HFF-Myc (cell line): ENCODE data around the gene OPCML.

ENCODE experiments used
- DNase-seq: peaks from one replicate; pipeline ENCODE4 v3.0.0-alpha.2; 2011; ENCODE audit warnings: low read depth; ENCODE audit errors: extremely low read depth
- H3K4me3 ChIP-seq: replicated peaks from 2 replicates; pipeline ENCODE4 v1.5.1; 2011; ENCODE audit warnings: low read depth, mild to moderate bottlenecking, control low read depth, low read length
- TF ChIP-seq, protein P1 (sequence below): IDR thresholded peaks from 2 replicates; pipeline ENCODE4 v1.5.1; 2012; ENCODE audit warnings: mild to moderate bottlenecking, low read depth, low read length, control low read depth; ENCODE audit errors: missing control alignments

Gene OPCML

DNA sequence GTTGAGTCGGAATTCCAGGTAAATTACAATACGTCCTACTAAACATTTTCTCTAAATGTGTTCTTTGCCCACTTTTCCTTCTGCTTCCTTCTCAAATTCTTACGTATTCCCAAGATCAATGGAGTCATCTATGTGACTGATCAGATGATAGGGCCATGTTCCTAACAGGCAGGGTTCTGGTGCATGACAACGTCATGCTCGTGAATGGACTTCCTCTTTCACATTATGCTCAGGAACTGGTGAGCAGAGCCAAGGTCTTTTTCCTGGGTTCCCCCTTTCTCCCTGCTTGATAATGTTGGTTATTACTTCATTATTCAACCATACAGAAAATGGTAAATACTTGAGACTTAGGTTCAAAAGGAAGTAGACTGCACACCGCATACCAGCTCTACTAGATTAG is 789.4 kb downstream of the OPCML start:
- H3K4me3 ChIP-seq: no peak overlapping the region
- TF ChIP-seq, protein P1, sequence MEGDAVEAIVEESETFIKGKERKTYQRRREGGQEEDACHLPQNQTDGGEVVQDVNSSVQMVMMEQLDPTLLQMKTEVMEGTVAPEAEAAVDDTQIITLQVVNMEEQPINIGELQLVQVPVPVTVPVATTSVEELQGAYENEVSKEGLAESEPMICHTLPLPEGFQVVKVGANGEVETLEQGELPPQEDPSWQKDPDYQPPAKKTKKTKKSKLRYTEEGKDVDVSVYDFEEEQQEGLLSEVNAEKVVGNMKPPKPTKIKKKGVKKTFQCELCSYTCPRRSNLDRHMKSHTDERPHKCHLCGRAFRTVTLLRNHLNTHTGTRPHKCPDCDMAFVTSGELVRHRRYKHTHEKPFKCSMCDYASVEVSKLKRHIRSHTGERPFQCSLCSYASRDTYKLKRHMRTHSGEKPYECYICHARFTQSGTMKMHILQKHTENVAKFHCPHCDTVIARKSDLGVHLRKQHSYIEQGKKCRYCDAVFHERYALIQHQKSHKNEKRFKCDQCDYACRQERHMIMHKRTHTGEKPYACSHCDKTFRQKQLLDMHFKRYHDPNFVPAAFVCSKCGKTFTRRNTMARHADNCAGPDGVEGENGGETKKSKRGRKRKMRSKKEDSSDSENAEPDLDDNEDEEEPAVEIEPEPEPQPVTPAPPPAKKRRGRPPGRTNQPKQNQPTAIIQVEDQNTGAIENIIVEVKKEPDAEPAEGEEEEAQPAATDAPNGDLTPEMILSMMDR: no peak
- no peak for DNase-seq

DNA sequence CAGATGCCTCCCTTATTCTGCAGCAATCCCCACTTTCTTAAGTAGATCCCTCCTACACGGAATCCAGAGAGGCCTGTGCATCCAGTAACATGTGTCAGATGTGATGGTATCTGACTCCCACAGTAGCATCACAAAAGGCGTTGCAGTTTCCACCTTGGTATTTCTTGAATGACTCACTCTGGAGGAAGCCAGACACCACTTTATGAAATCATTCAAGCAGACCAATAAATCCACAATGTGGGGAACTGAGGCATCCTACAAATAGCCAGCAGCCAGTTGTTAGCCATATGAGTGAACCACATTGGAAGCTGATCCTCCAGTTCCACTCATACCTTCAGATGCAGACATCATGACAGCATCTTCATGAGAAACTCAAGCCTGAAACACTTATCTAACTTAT is 798.1 kb downstream of the OPCML start:
- no peak for DNase-seq
- H3K4me3 ChIP-seq: no peak overlapping the region
- TF ChIP-seq, protein P1: no peak

DNA sequence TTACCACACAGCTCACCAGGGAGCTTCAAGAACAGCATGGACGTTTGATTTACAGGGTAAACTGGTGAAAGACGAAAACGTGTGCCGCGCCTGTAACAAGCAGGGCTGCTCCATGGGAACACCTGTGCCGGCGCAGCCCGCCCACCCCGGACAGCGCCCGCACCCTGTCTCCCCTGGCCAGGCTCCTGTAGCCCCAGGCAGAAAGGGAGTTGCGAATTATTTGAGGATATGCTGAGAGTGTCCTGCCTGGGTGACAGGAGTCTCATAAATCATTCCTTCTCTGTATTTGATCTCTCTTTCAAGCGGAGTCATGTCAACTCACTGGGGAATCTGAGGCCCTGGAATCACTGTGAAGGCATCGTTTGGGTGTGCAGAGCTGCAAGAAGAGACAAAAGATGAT is 804.3 kb downstream of the OPCML start:
- TF ChIP-seq, protein P1: no peak
- no peak overlapping the region for H3K4me3 ChIP-seq
- DNase-seq: no peak

DNA sequence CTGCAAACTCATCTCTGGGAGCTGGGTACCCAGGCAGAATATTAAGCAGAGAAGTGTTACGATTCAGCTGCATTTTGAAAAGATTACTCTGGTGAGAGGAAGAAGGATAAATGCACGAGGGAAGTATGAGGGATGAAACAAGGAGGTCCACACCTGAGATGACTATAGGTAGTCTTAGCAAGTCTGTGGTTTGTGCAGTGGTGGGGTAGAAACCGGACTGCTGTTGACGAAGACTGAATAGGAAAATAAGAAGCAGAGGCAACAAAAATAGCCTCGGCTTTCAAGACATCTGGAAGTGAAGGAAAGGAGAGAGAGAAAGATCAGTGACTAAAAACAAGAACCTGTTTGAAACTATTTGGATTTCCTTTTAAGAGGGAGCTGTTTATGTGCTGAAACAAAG is 810.8 kb downstream of the OPCML start:
- H3K4me3 ChIP-seq: no peak overlapping the region
- TF ChIP-seq, protein P1: no peak
- DNase-seq: no peak

DNA sequence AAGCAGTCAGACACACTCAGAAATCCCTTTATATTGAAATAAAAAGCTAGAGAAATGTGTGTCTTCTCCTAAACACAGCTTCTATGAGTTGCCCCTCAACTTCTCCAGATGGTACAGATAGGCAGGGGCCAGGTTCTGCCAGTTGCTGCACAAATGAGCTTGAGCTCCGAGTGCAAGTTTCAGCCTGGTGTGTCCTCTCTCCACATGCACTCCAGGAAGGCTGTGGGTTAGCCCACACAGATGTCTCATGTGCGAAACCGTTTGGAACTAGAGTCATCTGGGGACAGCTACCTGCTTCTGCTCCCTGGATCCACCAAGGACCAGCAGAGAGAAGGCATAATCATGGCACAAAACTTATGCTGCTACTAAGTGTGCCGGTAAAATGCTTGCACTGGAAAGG is 812.6 kb downstream of the OPCML start:
- DNase-seq: no peak
- H3K4me3 ChIP-seq: no peak overlapping the region
- TF ChIP-seq, protein P1: no peak

DNA sequence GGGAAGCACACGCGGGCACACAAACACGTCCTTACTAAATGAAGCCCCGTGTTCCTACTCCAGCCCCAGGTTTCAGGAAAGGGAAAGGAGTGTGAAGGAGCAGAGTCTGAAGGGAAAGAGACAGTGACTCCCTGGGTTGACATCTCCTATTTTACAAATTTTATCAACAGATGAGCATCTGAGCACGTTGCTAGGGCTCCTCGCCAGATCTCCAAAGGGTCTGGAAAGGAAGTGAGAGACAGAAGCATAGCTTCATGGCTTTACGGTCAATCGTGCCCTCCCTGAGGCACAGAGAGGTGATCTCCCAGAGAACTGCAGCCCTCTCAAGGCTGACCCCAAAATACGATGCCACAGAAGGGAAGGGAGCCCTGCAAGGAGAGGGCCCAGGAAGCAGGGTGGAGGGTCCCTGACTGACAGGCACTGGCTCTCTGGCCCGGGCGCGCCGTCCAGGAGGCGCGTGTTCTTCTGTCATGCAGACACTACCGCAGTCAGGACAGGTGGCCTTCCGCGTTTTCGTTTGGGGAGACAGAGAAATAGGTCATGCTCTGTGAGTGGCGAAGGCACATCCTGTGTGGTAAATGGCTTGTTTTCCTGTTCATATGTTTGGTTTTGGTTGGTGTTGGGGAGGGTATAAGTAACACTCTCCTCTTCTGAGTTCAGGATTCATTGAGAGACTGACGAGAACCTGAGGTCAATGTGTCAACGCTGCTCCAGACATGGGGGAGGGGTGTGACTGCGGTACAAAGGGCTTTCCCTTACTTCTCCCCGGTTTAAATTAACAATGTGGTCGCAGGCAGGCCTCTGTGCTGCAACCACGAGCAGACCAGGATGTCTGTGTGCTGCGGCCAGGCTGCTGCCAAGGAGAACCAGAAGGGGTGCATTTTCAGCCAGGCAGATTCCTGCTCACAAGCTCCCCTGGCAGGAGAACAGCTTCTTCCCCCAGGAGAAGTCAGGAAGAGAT is 813.3 kb downstream of the OPCML start:
- TF ChIP-seq, protein P1: no peak
- no peak overlapping the region for H3K4me3 ChIP-seq
- DNase-seq: no peak
